ENCODE measurements around the gene HPF1. TPM values are rescaled to one million over a fixed set of nuclear protein-coding genes. Genes with fewer than 3 reads are reported as not detected.

Gene HPF1
- total and polyA plus RNA-seq, 2 of the 13 experiments (the other 11 are each of a cell fraction or from before 2014, with no cell fraction given) = 5.1 to 14.8 TPM

DNA sequence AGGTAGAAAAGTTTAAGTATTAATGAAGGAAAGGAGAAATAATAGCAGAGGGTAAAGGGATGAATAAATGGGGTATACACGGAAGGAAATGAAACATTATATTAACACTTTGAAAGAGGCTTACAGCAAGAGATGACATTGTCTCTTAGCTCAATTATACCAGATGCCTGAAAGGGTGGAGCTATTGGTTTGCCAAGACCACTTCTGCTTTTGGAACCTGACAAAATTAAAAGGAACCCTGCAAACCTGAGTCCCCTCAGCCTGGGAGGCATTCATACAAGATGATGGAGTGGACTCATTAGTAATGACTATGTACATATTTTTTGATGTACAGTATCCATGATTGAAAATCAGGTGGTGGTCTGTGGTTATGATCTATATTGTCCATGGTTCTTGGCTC lies 45.1 kb upstream of the HPF1 start (continued):
- TF ChIP-seq, protein P1, sequence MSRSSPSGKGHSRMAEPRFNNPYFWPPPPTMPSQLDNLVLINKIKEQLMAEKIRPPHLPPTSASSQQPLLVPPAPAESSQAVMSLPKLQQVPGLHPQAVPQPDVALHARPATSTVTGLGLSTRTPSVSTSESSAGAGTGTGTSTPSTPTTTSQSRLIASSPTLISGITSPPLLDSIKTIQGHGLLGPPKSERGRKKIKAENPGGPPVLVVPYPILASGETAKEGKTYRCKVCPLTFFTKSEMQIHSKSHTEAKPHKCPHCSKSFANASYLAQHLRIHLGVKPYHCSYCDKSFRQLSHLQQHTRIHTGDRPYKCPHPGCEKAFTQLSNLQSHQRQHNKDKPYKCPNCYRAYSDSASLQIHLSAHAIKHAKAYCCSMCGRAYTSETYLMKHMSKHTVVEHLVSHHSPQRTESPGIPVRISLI (CRISPR knock-in tag; IDR thresholded peaks at IDR 0.05; ENCODE audit: borderline replicate concordance) = no peak

- BruUV-seq (replicated peaks) = no TSS peak
- Histone ChIP-seq H3K79me2 (ENCODE audit: insufficient read depth, low read length) (no peaks in the 10 kb centered on the region), H4K20me1 (ENCODE audit: insufficient read depth, low read length) (no peaks in the 10 kb centered on the region), H3K4me3 (replicated peaks in 1 of 3; ENCODE audit: insufficient read depth in 1 of 3, low read depth in 2 of 3, low read length in 3 of 3) (no peak overlapping the region), H3K36me3 (replicated peaks in 1 of 2; ENCODE audit: control insufficient read depth in 1 of 2, insufficient read depth in 2 of 2, low read length in 2 of 2) (no peaks in the 10 kb centered on the region), H3K4me1 (ENCODE audit: insufficient read depth, low read length) (no peaks in the 10 kb centered on the region), H3K27me3 (ENCODE audit: control insufficient read depth in 1 of 2, insufficient read depth in 2 of 2, low read length in 2 of 2) (peaks cover 0 to 4% of the 10 kb centered on the region in 2 experiments; a peak in 1 of 5 replicates), H3K27ac (ENCODE audit: extremely low read length, insufficient read depth, low read length) (no peak overlapping the region), H3K9ac (ENCODE audit: insufficient read depth, low read depth, low read length) (no peak overlapping the region), H3K4me2 (ENCODE audit: low read depth, low read length) (no peak overlapping the region), H2AFZ (ENCODE audit: low read length) (no peak overlapping the region), H3K9me3 (ENCODE audit: low read length) (no peaks in the 10 kb centered on the region)
- TF ChIP-seq ZNF264 (CRISPR knock-in tag; IDR thresholded peaks at IDR 0.05) (no peak), CREM (IDR thresholded peaks at IDR 0.05) (no peak), CREM (CRISPR knock-in tag; IDR thresholded peaks at IDR 0.05) (no peak), FIP1L1 (IDR thresholded peaks at IDR 0.05; ENCODE audit: borderline replicate concordance, insufficient read depth, low read depth, low read length) (no peak)
- TF ChIP-seq, protein P2, sequence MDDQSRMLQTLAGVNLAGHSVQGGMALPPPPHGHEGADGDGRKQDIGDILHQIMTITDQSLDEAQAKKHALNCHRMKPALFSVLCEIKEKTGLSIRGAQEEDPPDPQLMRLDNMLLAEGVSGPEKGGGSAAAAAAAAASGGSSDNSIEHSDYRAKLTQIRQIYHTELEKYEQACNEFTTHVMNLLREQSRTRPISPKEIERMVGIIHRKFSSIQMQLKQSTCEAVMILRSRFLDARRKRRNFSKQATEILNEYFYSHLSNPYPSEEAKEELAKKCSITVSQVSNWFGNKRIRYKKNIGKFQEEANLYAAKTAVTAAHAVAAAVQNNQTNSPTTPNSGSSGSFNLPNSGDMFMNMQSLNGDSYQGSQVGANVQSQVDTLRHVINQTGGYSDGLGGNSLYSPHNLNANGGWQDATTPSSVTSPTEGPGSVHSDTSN (CRISPR knock-in tag; IDR thresholded peaks at IDR 0.05; ENCODE audit: borderline replicate concordance) = no peak
- DNase-seq (ENCODE audit: low spot score) (no peak), ATAC-seq (no peak), FAIRE-seq (no peak)
- intact Hi-C loops (cut with micrococcal nuclease; ENCODE audit: unreplicated experiment) (no loop called here), in situ Hi-C loops (cut with HindIII; ENCODE audit: extremely low pct_ligation_motif_present, low pct_unique_long_range_greater_than_20kb) (loop anchor here (10.0 kb wide), 1 partner anchor 244 kb away; no protein-coding TSS in a partner anchor)
- 13% methylated on average over 3 of the region's 3 CpGs for WGBS (ENCODE audit: low lambda C conversion rate)
- ChIA-PET CTCF (ENCODE audit: low intra/inter-chr PET ratio, low total read pairs) (no interaction called here), POLR2A (no interaction called here)
Observed at GRCh38 chr4:169800541-169800940, 42.8 kb upstream of the HPF1 start.

Measured in HepG2 (cell line).